ENCODE results near the gene COL5A3.
"Not testable (repeated sequence)": the region's sequence is repeated elsewhere in the genome, so short reads cannot be mapped to it uniquely, and the experiment has no call there.

COL5A3 gene

DNA sequence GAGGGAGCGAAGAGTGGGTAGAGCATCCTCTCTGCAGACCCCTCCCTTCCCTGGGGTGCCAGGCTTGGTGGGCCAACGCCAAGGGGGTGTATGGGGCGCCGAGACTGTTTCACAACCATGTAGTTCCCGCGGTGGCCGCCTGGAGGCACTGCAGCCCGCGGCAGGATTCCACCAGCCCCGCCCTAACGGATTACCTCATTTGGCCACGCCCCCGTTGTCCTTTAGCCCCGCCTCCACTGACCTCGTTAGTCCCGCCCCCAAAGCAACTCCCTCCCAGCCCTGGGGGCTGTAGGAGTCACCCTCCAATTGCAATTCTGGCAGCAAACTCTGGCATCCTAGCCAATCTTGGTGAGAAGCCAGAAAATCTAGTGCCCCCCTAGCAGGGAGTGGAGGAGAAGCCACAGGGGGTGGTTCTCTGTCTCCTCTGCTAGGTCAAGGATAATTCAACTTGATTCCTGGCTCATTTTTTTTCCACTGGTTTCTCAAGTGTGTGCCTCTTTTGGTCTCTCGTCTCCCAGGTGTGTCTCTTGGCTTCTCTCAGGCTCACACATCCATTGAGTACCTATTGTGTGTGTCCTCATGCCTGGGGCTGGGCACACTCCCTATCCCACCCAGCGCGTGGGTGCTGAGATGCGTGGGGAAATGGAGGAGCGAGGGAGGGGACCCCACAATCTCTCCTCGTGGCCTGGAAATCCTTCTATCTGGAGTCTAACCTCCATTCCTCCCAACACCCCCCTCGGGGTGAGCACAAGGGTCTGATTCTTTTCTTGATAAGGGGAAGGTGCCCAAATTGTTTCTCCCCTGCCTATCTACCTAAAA, 76.0 kb downstream of the COL5A3 start:
- peak; percentile 49 to 90 for DNase-seq

GRCh38 chr19:9932835-9933234, 77.5 kb downstream of the COL5A3 start:
- DNase-seq = no peak

GRCh38 chr19:9931629-9932028, 78.7 kb downstream of the COL5A3 start:
- no peak for DNase-seq

GRCh38 chr19:9923440-9923839, 86.9 kb downstream of the COL5A3 start:
- DNase-seq = no peak

GRCh38 chr19:9922782-9923379, 87.4 kb downstream of the COL5A3 start:
- not testable (repeated sequence) for DNase-seq

- DNase-seq = peak; percentile 51 to 52
These were observed 93.0 kb downstream of the COL5A3 start for GRCh38 chr19:9917321-9917720.

- no peak for DNase-seq
These were observed 93.6 kb downstream of the COL5A3 start for GRCh38 chr19:9916719-9917118.

- peak; percentile 75 to 76 for DNase-seq
These were observed 95.7 kb downstream of the COL5A3 start for GRCh38 chr19:9914315-9915207.

- DNase-seq = no peak
These were observed 96.3 kb downstream of the COL5A3 start for GRCh38 chr19:9914001-9914314.

DNA sequence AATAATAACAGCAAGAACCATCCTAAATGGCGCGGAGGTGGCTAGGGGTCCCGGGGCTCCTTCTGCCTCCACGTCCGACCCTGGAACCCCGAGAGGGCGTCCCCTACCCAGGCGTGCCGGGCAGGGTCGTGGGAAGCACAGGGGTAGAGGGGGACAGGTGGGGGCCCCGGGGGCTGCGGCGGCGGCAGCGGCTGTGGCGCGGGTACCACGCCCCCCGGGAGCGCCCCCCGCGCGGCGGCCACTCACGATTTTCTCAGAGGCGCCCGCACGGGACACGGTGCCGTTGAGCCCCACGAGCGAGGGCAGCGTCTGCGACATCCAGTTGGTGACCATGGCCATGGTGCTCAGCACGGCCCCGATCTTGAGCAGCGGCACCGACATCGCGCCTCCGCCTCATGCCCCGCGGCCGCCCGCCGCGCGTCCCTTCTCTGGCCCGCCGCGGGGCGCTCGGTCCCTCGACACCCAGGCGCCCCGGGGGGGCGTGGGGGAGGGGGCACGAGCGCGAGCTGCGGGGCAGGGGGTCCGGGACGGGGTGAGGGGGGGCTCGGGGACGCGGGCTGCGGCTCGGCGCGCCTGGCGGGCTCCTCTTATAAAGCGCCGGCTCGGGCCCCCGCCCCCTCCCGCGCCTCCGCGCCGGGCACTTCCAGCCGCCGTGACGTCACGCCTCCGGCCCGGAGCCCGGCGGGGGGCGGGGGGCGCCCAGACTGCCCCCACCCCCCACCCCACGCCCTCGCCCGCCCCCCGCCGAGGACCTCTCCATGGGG, 96.9 kb downstream of the COL5A3 start:
- DNase-seq = no peak

GRCh38 chr19:9912551-9913236, 97.6 kb downstream of the COL5A3 start:
- DNase-seq = no peak

DNA sequence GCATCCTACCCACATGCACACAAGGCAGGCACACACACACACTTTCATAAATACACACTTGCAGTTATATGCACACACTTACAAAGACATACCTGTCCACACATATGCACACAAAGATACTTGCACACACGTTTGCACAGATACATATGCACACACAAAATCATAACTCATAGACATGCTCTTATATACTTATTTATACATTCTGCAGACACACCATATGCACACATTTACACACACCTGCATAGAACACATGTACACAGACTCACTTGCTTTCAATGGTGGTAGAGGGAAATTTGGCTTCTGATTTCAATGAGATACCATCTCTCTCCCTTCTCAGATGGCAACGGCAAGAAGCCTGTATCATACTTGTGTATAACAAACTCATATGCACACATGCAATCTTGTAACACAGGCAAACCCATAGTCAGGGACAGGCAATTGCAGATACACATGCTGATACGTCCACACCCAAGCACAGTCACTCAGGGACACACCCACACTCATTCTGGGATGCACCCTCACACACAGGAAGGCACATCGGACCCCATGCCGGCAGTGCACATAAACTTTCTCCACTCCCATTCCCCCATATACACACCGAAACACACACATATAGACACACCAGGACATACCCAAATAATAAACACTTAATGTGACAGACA, 98.6 kb downstream of the COL5A3 start:
- no peak for DNase-seq

DNA sequence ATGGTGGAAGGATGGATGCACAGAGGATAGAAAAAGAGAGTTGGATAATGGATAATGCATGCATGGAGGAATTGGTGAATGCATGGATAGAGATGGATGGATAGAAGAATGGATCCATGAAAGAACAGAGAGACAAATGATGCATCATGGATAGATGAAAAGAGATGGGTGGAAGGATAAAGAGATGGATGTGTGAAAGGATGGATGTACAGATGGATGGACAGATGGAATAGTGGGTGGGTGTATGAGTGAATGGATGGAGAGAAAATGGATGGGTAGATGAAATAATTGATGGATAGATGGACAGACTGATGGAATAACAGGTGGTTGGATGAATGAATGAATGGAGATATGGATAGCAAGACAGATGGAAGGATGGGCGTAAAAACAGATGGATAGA, 99.7 kb downstream of the COL5A3 start:
- DNase-seq = no peak
